GM06990 (cell line): Measurements from ENCODE around the gene RAB4B.

Experiments used
- DNase-seq: peaks from one replicate; pipeline ENCODE4 v3.0.0-alpha.2; 2011; ENCODE audit not compliant: insufficient read length; ENCODE audit errors: extremely low read depth
- H3K27me3 ChIP-seq: replicated peaks from 2 replicates; pipeline ENCODE4 v1.6.0; 2011; ENCODE audit warnings: low read length; ENCODE audit not compliant: control insufficient read depth, insufficient read depth
- H3K36me3 ChIP-seq: 2 replicates; pipeline ENCODE4 v1.5.1; 2011; ENCODE audit warnings: low read length; ENCODE audit not compliant: control insufficient read depth, insufficient read depth
- H3K4me3 ChIP-seq: replicated peaks from 2 replicates; pipeline ENCODE4 v1.5.1; 2011; ENCODE audit warnings: low read depth, mild to moderate bottlenecking, control low read depth, low read length
- TF ChIP-seq, protein P1 (sequence below): IDR thresholded peaks from 2 replicates; pipeline ENCODE4 v1.5.1; 2011; ENCODE audit warnings: low read length, control low read depth, mild to moderate bottlenecking, inconsistent platforms; ENCODE audit not compliant: insufficient read depth, poor library complexity, severe bottlenecking

RAB4B gene

DNA sequence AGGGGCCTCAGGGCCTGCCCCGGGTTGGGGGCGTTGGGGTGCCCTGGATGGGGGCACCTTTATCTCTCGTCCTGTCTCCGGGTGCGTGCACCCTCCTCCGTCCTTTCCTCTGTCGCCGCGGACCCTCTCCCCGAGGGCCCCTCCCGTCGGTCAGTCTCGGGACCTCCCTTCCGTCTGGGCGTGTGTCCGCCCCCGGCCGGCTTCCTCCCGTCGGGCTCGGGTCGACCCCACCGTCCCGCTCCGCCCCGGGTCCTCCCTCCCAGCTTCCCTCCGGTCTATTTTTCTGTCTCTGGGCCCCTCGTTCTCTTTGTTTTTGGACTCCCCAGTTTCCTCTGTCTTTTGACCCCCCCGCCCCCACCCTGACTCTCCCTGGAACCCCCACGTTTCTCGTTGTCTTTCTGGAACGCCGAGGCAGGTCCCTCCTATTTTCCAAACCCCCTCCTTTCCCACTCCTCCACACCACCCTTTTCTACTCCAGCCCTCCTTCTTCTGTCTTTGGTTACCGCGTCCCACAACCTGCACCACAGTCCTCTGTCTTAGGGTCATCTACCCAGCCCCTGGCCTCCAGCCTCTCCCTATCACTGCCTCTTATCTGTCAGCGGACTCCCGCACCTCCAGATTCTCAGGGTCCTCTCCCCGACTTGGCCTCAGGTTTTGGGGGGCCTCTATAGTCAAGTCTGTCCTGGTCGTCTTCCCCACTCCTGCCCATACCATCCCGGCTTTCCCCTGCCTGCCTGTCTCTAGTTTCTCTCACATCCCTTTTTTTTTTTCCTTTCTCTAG lies 21.7 kb downstream of the RAB4B start:
- Histone ChIP-seq H3K36me3 (peaks cover 19% of the 10 kb centered on the region), H3K27me3 (no peaks in the 10 kb centered on the region), H3K4me3 (peak overlapping the region; percentile 93)
- TF ChIP-seq, protein P1, sequence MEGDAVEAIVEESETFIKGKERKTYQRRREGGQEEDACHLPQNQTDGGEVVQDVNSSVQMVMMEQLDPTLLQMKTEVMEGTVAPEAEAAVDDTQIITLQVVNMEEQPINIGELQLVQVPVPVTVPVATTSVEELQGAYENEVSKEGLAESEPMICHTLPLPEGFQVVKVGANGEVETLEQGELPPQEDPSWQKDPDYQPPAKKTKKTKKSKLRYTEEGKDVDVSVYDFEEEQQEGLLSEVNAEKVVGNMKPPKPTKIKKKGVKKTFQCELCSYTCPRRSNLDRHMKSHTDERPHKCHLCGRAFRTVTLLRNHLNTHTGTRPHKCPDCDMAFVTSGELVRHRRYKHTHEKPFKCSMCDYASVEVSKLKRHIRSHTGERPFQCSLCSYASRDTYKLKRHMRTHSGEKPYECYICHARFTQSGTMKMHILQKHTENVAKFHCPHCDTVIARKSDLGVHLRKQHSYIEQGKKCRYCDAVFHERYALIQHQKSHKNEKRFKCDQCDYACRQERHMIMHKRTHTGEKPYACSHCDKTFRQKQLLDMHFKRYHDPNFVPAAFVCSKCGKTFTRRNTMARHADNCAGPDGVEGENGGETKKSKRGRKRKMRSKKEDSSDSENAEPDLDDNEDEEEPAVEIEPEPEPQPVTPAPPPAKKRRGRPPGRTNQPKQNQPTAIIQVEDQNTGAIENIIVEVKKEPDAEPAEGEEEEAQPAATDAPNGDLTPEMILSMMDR = no peak
- DNase-seq = peak; percentile 50

DNA sequence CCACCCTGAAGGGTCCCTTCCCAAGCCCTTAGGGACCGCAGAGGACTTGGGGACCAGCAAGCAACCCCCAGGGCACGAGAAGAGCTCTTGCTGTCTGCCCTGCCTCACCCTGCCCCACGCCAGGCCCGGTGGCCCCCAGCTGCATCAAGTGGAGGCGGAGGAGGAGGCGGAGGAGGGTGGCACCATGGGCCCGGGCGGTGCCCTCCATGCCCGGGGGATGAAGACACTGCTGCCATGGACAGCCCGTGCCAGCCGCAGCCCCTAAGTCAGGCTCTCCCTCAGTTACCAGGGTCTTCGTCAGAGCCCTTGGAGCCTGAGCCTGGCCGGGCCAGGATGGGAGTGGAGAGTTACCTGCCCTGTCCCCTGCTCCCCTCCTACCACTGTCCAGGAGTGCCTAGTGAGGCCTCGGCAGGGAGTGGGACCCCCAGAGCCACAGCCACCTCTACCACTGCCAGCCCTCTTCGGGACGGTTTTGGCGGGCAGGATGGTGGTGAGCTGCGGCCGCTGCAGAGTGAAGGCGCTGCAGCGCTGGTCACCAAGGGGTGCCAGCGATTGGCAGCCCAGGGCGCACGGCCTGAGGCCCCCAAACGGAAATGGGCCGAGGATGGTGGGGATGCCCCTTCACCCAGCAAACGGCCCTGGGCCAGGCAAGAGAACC lies 22.4 kb downstream of the RAB4B start:
- TF ChIP-seq, protein P1 = no peak
- Histone ChIP-seq H3K4me3 (peak overlapping the region; percentile 93), H3K36me3 (peaks cover 21% of the 10 kb centered on the region), H3K27me3 (no peaks in the 10 kb centered on the region)
- DNase-seq = no peak

DNA sequence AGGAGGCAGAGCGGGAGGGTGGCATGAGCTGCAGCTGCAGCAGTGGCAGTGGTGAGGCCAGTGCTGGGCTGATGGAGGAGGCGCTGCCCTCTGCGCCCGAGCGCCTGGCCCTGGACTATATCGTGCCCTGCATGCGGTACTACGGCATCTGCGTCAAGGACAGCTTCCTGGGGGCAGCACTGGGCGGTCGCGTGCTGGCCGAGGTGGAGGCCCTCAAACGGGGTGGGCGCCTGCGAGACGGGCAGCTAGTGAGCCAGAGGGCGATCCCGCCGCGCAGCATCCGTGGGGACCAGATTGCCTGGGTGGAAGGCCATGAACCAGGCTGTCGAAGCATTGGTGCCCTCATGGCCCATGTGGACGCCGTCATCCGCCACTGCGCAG lies 22.9 kb downstream of the RAB4B start:
- DNase-seq = no peak
- H3K36me3 ChIP-seq = peaks cover 23% of the 10 kb centered on the region
- TF ChIP-seq, protein P1 = no peak
- peak overlapping the region; percentile 93 for H3K4me3 ChIP-seq
- no peaks in the 10 kb centered on the region for H3K27me3 ChIP-seq

DNA sequence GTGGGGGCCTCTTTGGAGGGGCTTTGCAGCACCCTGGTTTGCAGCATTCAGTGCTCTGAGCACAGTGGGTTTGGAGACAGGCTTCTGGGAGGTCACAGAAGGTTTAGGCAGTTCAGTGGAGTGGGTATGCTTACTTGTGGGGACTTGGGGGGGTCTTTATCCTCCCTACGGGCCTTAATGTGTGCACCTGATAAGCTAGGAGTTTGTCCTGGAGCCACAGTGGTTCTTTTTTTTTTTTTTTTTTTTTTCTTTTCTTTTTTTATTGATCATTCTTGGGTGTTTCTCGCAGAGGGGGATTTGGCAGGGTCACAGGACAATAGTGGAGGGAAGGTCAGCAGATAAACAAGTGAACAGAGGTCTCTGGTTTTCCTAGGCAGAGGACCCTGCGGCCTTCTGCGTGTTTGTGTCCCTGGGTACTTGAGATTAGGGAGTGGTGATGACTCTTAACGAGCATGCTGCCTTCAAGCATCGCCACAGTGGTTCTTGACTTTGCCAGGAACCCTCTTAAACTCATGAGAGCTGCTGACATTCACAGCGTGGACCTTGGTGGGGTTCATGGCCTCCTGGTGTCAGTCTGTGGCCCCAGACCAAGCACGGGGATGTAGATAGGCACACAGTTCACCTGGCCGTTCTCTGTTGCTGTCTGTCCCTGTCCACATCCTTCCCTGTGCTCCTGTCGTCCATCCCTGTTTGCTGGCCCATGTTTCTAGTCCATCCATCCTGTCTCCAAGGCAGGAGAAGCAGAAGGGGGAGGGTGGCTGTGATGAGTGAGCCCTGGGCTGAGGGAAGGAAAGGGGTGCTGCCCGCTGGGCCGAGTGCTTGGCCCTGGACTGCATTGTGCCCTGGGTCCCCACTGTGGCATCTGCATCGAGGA lies 23.6 kb downstream of the RAB4B start:
- H3K27me3 ChIP-seq = no peaks in the 10 kb centered on the region
- DNase-seq = no peak
- TF ChIP-seq, protein P1 = no peak
- H3K36me3 ChIP-seq = peaks cover 25% of the 10 kb centered on the region
- H3K4me3 ChIP-seq = peak overlapping the region; percentile 50

DNA sequence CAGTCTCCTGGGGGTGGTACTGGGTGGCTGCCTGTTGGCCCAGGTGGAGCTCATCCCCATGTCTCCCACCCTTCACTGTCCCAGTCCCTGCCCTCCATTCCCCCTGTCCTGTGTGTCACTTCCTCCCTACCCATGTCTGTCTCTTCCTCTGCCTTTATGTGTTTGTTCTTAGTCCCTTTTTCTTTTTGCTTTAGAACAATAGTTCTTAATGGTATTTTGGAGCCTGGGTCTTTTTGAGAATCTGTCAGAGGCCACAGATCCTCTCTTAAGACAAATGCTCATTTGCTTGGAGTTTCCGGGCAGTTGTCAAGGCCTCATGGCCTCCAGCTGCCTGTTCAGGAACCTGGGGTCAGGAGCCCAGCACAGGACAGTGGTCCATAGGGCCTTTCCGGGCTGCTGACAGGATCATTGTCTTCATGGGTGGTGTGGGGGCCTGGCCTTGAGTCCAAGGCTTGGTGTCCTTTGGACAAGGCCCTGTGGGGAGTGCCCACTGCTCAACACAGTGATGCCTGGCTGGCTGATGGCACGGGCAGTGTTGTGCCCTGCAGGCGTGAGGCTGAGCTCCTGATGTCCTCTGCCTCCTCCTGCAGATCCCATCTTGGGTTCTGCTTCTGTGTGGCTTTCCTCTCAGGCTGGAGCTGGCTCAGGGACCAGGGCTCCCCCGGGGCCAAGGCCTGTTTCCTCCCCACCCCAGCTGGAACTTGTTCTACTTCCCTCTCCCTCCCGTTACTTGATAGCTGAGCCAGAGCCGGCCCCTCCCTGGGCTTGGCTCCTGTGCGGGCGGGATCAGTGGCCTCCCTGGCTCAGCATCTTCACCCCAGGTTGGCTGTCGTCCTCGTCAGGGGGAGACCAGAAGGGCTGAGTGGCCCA lies 24.5 kb downstream of the RAB4B start:
- Histone ChIP-seq H3K27me3 (no peaks in the 10 kb centered on the region), H3K4me3 (peak overlapping the region; percentile 50), H3K36me3 (peaks cover 28% of the 10 kb centered on the region)
- peak; percentile 26 for DNase-seq
- TF ChIP-seq, protein P1 = no peak
